B cell (primary cell): ENCODE data around the gene IL1F10. TPM values are rescaled to one million over a fixed set of nuclear protein-coding genes. Genes with fewer than 3 reads are reported as not detected.

Source experiments
- ATAC-seq: fragments of 200-7000 bp; cut with Tn5 transposase; one replicate; pipeline ENCODE4 v1.10.0; 2021; ENCODE audit warnings: low read depth, mild to moderate bottlenecking, moderate number of reproducible peaks, moderate library complexity
- CTCF ChIA-PET: fragments of 350-600 bp; sonication (Branson Sonifier 250); formaldehyde crosslinking; loops from one replicate; lab custom pipeline; 2021; ENCODE audit warnings: antibody characterized with exemption, inconsistent platforms; lab: Charles Lee
- POLR2A ChIA-PET: fragments of 350-600 bp; sonication (Branson Sonifier 250); formaldehyde crosslinking; loops from one replicate; lab custom pipeline; 2021; ENCODE audit warnings: antibody characterized with exemption; lab: Charles Lee
- DNase-seq: peaks from one replicate; pipeline ENCODE4 v3.0.0; 2013
- H2AFZ ChIP-seq: 2 replicates; pipeline ENCODE4 v1.6.1; 2012; ENCODE audit warnings: mild to moderate bottlenecking, low read depth, low read length; ENCODE audit not compliant: insufficient read depth, poor library complexity, severe bottlenecking
- H3K27ac ChIP-seq, 2 donors: 1 replicate in 1 of 2; 2 replicates in 1 of 2; pipeline ENCODE4 v1.5.1; 2012 to 2013; ENCODE audit warnings: low read length in 2 of 2, mild to moderate bottlenecking in 2 of 2, moderate library complexity in 1 of 2
- H3K27me3 ChIP-seq, 4 experiments: fragments of 200-600 bp in 1 of 4; sonication (generic) in 1 of 4; replicated peaks in 1 of 4; 1 replicate in 2 of 4; 2 replicates in 2 of 4; pipeline versions ENCODE4 v1.6.1 to v1.7.0; 2013 to 2016; ENCODE audit warnings: low read length in 3 of 4, mild to moderate bottlenecking in 2 of 4, mixed read lengths in 1 of 4, moderate library complexity in 1 of 4; ENCODE audit not compliant: insufficient read depth in 4 of 4, control insufficient read depth in 3 of 4; ENCODE audit errors: control extremely low read depth in 1 of 4
- H3K36me3 ChIP-seq, 2 experiments: replicated peaks in 1 of 2; 1 replicate in 1 of 2; 2 replicates in 1 of 2; pipeline versions ENCODE4 v1.6.1 to v1.7.1; 2013; ENCODE audit warnings: low read length in 1 of 2; ENCODE audit not compliant: insufficient read depth in 2 of 2, control insufficient read depth in 1 of 2; ENCODE audit errors: control extremely low read depth in 1 of 2, extremely low read depth in 1 of 2
- H3K4me1 ChIP-seq, 2 donors: fragments of 200-600 bp in 1 of 2; sonication (generic) in 1 of 2; 1 replicate in 1 of 2; 2 replicates in 1 of 2; pipeline versions ENCODE4 v1.5.1 to v1.6.1; 2013 to 2017; ENCODE audit warnings: low read length in 2 of 2; ENCODE audit not compliant: control insufficient read depth in 2 of 2, insufficient read depth in 2 of 2
- H3K4me2 ChIP-seq: replicated peaks from 2 replicates; pipeline ENCODE3; 2012; ENCODE audit warnings: mild to moderate bottlenecking, low read depth, low read length; ENCODE audit not compliant: poor library complexity, severe bottlenecking
- H3K4me3 ChIP-seq, 5 experiments: fragments of 200-600 bp in 1 of 5; sonication (generic) in 1 of 5; 1 replicate in 3 of 5; 2 replicates in 2 of 5; pipeline versions ENCODE4 v1.5.1 to v1.7.0; 2011 to 2016; ENCODE audit warnings: low read length in 4 of 5, mild to moderate bottlenecking in 4 of 5, low read depth in 2 of 5, control low read depth in 1 of 5, moderate library complexity in 1 of 5; ENCODE audit not compliant: insufficient read depth in 1 of 5; ENCODE audit errors: control extremely low read depth in 1 of 5, extremely low read depth in 1 of 5
- H3K79me2 ChIP-seq: fragments of 200-600 bp; sonication (generic); one replicate; pipeline ENCODE4 v1.6.0; 2016; ENCODE audit warnings: low read length; ENCODE audit not compliant: control insufficient read depth, insufficient read depth
- H3K9ac ChIP-seq: fragments of 200-600 bp; sonication (generic); 2 replicates; pipeline ENCODE4 v1.6.1; 2017; ENCODE audit warnings: mild to moderate bottlenecking, low read length, moderate library complexity
- H3K9me3 ChIP-seq, 3 donors: one replicate each; pipeline versions ENCODE4 v1.6.1 to v1.7.1; 2013; ENCODE audit warnings: low read length in 2 of 3; ENCODE audit not compliant: control insufficient read depth in 2 of 3, insufficient read depth in 1 of 3; ENCODE audit errors: control extremely low read depth in 1 of 3
- H4K20me1 ChIP-seq: 2 replicates; pipeline ENCODE4 v1.6.0; 2012; ENCODE audit warnings: mild to moderate bottlenecking, low read length; ENCODE audit not compliant: insufficient read depth, control insufficient read depth, poor library complexity, severe bottlenecking
- H3K27ac Mint-ChIP-seq: one replicate; pipeline ENCODE4 v1.8.0; 2021; ENCODE audit warnings: mixed read lengths
- H3K27me3 Mint-ChIP-seq: one replicate; pipeline ENCODE4 v1.8.0; 2021; ENCODE audit warnings: mixed read lengths
- H3K4me1 Mint-ChIP-seq: one replicate; pipeline ENCODE4 v1.8.0; 2021; ENCODE audit warnings: mixed read lengths
- H3K4me3 Mint-ChIP-seq: one replicate; pipeline ENCODE4 v1.8.0; 2021; ENCODE audit warnings: mixed read lengths
- H3K9me3 Mint-ChIP-seq: one replicate; pipeline ENCODE4 v1.8.0; 2022; ENCODE audit warnings: mixed read lengths; ENCODE audit not compliant: insufficient read depth
- EZH2 ChIP-seq: IDR thresholded peaks from 2 replicates; pipeline ENCODE4 v1.6.1; 2012; ENCODE audit warnings: borderline replicate concordance, low read depth, mild to moderate bottlenecking, moderate library complexity, low read length; ENCODE audit not compliant: insufficient read depth, poor library complexity, severe bottlenecking
- WGBS: methylation state at CpG from one replicate; pipeline ENCODE4 v1.1.5; 2013; ENCODE audit warnings: missing lambda C conversion rate; ENCODE audit not compliant: insufficient coverage; 5-methylcytosine and 5-hydroxymethylcytosine counted together
- intact Hi-C: fragments of 100-400 bp; cut with micrococcal nuclease; formaldehyde crosslinking; loops from one replicate; pipeline ENCODE4 v1.10.0; 2022
- polyA plus RNA-seq: library from polyadenylated mRNA; depleted of rRNA; stranded (reverse); fragments of >200 nt; gene quantifications from 2 replicates; pipeline ENCODE4 v1.2.3, GENCODE V29; 2012
- total RNA-seq, 2 donors: library from RNA; stranded (reverse); fragments of 120-200 nt in 1 of 2; gene quantifications; 1 replicate in 1 of 2; 2 replicates in 1 of 2; pipeline versions ENCODE4 v1.2.3 to v1.2.4, GENCODE V29; 2013 to 2022
- TF ChIP-seq, protein P1 (sequence below): fragments of 200-600 bp; IDR thresholded peaks from one replicate; pipeline ENCODE4 v1.8.0; 2022; ENCODE audit warnings: antibody characterized with exemption, mild to moderate bottlenecking

The IL1F10 gene
- total and polyA plus RNA-seq, 2 donors (not counting 1 experiment from before 2014, with no cell fraction given) = not detected

DNA sequence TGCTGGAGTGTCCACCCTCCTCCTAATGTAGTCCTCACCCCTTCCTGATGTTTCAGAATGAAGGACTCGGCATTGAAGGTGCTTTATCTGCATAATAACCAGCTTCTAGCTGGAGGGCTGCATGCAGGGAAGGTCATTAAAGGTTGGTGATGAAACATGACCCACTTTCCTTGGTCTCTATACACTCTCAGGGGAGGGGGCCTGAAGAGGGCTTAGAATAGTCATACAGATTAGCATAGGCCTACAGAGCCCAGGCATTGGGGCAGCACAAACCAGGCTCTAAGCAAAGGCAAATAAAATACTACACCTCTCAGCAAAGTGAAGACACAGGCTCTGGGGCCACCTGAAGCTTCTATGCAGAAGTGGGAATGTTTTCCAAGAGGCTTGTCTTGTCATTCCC is 7.0 kb upstream of the IL1F10 start:
- Mint-ChIP-seq H3K9me3 (no peaks in the 10 kb centered on the region), H3K4me1 (no peaks in the 10 kb centered on the region), H3K27me3 (peaks cover 27% of the 10 kb centered on the region), H3K27ac (no peak overlapping the region), H3K4me3 (no peak overlapping the region)
- H3K4me1 ChIP-seq = no peaks in the 10 kb centered on the region
- H3K36me3 ChIP-seq = no peaks in the 10 kb centered on the region
- TF ChIP-seq EZH2 = no peak
- TF ChIP-seq, protein P1, sequence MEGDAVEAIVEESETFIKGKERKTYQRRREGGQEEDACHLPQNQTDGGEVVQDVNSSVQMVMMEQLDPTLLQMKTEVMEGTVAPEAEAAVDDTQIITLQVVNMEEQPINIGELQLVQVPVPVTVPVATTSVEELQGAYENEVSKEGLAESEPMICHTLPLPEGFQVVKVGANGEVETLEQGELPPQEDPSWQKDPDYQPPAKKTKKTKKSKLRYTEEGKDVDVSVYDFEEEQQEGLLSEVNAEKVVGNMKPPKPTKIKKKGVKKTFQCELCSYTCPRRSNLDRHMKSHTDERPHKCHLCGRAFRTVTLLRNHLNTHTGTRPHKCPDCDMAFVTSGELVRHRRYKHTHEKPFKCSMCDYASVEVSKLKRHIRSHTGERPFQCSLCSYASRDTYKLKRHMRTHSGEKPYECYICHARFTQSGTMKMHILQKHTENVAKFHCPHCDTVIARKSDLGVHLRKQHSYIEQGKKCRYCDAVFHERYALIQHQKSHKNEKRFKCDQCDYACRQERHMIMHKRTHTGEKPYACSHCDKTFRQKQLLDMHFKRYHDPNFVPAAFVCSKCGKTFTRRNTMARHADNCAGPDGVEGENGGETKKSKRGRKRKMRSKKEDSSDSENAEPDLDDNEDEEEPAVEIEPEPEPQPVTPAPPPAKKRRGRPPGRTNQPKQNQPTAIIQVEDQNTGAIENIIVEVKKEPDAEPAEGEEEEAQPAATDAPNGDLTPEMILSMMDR = no peak
- H3K27ac ChIP-seq = no peak overlapping the region
- CTCF ChIA-PET = no interaction called here
- no peaks in the 10 kb centered on the region for H4K20me1 ChIP-seq
- DNase-seq (no peak), ATAC-seq (no peak)
- H3K9ac ChIP-seq = no peak overlapping the region
- POLR2A ChIA-PET = no interaction called here
- peaks cover 0 to 8% (median 6%) of the 10 kb centered on the region in 3 donors for H3K9me3 ChIP-seq
- 100% methylated on average over 1 of the region's 1 CpG for WGBS
- no peak overlapping the region for H3K4me3 ChIP-seq
- no peaks in the 10 kb centered on the region for H3K79me2 ChIP-seq
- no peak overlapping the region for H3K4me2 ChIP-seq
- intact Hi-C loops = no loop called here
- H2AFZ ChIP-seq = no peak overlapping the region
- peaks cover 0 to 6% (median 0%) of the 10 kb centered on the region in 4 experiments for H3K27me3 ChIP-seq

DNA sequence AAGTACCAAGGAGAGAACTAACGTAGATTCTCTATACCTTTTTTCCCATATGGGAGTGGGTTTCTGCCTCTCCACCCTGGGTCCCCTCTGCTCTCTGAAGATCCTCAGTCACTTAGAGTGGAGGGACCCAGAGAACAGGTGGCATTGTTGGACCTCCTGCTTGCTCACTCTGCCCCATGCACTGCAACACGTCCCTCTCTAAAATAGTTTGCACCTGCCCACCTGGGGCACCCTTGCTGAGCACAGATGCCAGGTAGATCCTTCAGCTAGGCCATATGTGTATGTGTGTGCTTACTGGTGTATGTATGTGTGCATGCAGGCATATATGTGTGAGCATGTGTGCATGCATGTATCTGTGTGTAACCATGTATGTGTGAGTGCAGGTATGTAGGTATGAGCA is 6.5 kb upstream of the IL1F10 start:
- intact Hi-C loops = no loop called here
- Mint-ChIP-seq H3K4me1 (no peaks in the 10 kb centered on the region), H3K4me3 (no peak overlapping the region), H3K27me3 (peaks cover 27% of the 10 kb centered on the region), H3K27ac (no peak overlapping the region), H3K9me3 (no peaks in the 10 kb centered on the region)
- H3K79me2 ChIP-seq = no peaks in the 10 kb centered on the region
- H3K4me2 ChIP-seq = no peak overlapping the region
- H3K36me3 ChIP-seq = no peaks in the 10 kb centered on the region
- peaks cover 0 to 6% (median 0%) of the 10 kb centered on the region in 4 experiments for H3K27me3 ChIP-seq
- no peak for ATAC-seq
- H3K4me1 ChIP-seq = no peaks in the 10 kb centered on the region
- no peak overlapping the region for H3K4me3 ChIP-seq
- no peak overlapping the region for H3K9ac ChIP-seq
- H3K9me3 ChIP-seq = peaks cover 0 to 6% (median 3%) of the 10 kb centered on the region in 3 donors
- CTCF ChIA-PET = no interaction called here
- TF ChIP-seq, protein P1 = no peak
- no peak for TF ChIP-seq EZH2
- H2AFZ ChIP-seq = no peak overlapping the region
- POLR2A ChIA-PET = no interaction called here
- no peaks in the 10 kb centered on the region for H4K20me1 ChIP-seq
- DNase-seq = no peak
- no peak overlapping the region for H3K27ac ChIP-seq
- no CpG with 5 or more reads among the region's 2 CpGs for WGBS
